Measurements from ENCODE around the gene B3GALT2. TPM values are rescaled to one million over a fixed set of nuclear protein-coding genes. Genes with fewer than 3 reads are reported as not detected.

B3GALT2 gene
- total RNA-seq, 1 experiment from 2014 or later: not detected

DNA sequence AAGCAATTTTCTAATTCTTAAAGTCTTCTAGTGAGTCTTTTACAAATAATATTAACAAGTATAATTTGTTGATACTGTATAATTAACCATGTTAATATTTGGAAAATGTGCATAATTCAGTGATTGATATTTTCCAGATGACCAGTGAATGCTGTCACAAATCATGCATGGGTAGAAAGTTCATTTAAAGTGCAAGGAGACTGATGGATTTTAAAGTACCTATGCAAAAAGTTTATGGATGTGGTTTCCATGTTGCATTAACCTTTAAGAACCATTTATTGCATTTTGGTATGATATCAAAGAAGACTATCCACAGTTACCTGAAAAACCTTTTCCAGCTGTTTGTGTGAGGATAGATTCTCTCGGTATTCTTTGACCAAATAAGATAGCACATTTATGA lies 41.4 kb downstream of the B3GALT2 start:
- Mint-ChIP-seq H3K9me3 (ENCODE audit: unreplicated experiment) (no peaks in the 10 kb centered on the region), H3K27me3 (ENCODE audit: insufficient read depth, unreplicated experiment) (no peaks in the 10 kb centered on the region), H3K27ac (ENCODE audit: unreplicated experiment) (no peak overlapping the region), H3K36me3 (ENCODE audit: insufficient read depth, unreplicated experiment) (peaks cover 29% of the 10 kb centered on the region), H3K4me1 (ENCODE audit: low read depth, unreplicated experiment) (no peaks in the 10 kb centered on the region), H3K4me3 (ENCODE audit: unreplicated experiment) (no peak overlapping the region)
- intact Hi-C loops (cut with micrococcal nuclease; ENCODE audit: unreplicated experiment): loop anchor here (5.0 kb wide), 1 partner anchor 1152 kb away; no protein-coding TSS in a partner anchor
- ChIA-PET CTCF (no interaction called here), POLR2A (no interaction called here)
- no TSS peak for BruUV-seq (replicated peaks)
- DNase-seq: no peak
- TF ChIP-seq, protein P1, sequence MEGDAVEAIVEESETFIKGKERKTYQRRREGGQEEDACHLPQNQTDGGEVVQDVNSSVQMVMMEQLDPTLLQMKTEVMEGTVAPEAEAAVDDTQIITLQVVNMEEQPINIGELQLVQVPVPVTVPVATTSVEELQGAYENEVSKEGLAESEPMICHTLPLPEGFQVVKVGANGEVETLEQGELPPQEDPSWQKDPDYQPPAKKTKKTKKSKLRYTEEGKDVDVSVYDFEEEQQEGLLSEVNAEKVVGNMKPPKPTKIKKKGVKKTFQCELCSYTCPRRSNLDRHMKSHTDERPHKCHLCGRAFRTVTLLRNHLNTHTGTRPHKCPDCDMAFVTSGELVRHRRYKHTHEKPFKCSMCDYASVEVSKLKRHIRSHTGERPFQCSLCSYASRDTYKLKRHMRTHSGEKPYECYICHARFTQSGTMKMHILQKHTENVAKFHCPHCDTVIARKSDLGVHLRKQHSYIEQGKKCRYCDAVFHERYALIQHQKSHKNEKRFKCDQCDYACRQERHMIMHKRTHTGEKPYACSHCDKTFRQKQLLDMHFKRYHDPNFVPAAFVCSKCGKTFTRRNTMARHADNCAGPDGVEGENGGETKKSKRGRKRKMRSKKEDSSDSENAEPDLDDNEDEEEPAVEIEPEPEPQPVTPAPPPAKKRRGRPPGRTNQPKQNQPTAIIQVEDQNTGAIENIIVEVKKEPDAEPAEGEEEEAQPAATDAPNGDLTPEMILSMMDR (IDR thresholded peaks at IDR 0.05; ENCODE audit: insufficient read depth in 1 of 2, low read depth in 1 of 2, low read length in 1 of 2, severe bottlenecking in 1 of 2, unreplicated experiment in 1 of 2): no peak
- Histone ChIP-seq H3K36me3 (ENCODE audit: control insufficient read depth, insufficient read depth, low read length) (no peaks in the 10 kb centered on the region; the same call in 1 of the 2 replicates), H3K4me3 (ENCODE audit: low read depth, low read length) (no peak overlapping the region), H3K27me3 (replicated peaks; ENCODE audit: control insufficient read depth, insufficient read depth, low read length) (no peaks in the 10 kb centered on the region), H3K4me1 (no peaks in the 10 kb centered on the region), H3K9me3 (no peaks in the 10 kb centered on the region)

DNA sequence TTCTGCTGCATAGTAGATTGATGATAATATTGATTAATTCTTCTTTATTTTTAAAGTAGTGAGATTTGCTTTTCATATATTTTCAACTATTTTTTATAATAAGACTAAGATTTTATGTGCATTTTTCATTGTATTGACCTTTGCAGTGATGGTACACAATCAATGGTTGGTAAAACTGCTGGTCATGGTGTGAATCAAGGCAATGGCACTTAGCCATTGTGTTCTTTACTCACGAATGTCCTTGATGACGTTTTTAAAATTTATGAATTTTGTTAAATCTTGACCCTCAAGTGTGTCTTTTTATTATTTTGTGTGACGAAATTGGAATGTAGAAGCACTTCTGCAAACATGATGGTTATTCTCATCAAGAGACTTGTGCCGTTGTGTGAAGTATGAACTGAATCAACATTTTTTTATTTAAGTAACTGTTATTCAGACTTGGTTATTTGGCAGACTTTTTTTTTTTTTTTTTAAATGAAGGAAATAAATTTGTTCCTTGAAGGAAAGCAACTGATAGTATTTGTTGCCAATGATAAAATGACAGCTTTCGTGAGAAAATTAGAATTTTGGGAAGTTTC lies 42.0 kb downstream of the B3GALT2 start:
- Histone ChIP-seq H3K27me3 (replicated peaks; ENCODE audit: control insufficient read depth, insufficient read depth, low read length) (no peaks in the 10 kb centered on the region), H3K4me3 (ENCODE audit: low read depth, low read length) (no peak overlapping the region), H3K36me3 (ENCODE audit: control insufficient read depth, insufficient read depth, low read length) (no peaks in the 10 kb centered on the region; the same call in 1 of the 2 replicates), H3K9me3 (no peaks in the 10 kb centered on the region), H3K4me1 (no peaks in the 10 kb centered on the region)
- no TSS peak for BruUV-seq (replicated peaks)
- TF ChIP-seq, protein P1 (IDR thresholded peaks at IDR 0.05; ENCODE audit: insufficient read depth in 1 of 2, low read depth in 1 of 2, low read length in 1 of 2, severe bottlenecking in 1 of 2, unreplicated experiment in 1 of 2): no peak
- Mint-ChIP-seq H3K27ac (ENCODE audit: unreplicated experiment) (no peak overlapping the region), H3K27me3 (ENCODE audit: insufficient read depth, unreplicated experiment) (no peaks in the 10 kb centered on the region), H3K4me3 (ENCODE audit: unreplicated experiment) (no peak overlapping the region), H3K9me3 (ENCODE audit: unreplicated experiment) (no peaks in the 10 kb centered on the region), H3K4me1 (ENCODE audit: low read depth, unreplicated experiment) (no peaks in the 10 kb centered on the region), H3K36me3 (ENCODE audit: insufficient read depth, unreplicated experiment) (peaks cover 35% of the 10 kb centered on the region)
- intact Hi-C loops (cut with micrococcal nuclease; ENCODE audit: unreplicated experiment): loop anchor here (5.0 kb wide), 1 partner anchor 1153 kb away; no protein-coding TSS in a partner anchor
- ChIA-PET POLR2A (no interaction called here), CTCF (no interaction called here)
- DNase-seq: no peak

DNA sequence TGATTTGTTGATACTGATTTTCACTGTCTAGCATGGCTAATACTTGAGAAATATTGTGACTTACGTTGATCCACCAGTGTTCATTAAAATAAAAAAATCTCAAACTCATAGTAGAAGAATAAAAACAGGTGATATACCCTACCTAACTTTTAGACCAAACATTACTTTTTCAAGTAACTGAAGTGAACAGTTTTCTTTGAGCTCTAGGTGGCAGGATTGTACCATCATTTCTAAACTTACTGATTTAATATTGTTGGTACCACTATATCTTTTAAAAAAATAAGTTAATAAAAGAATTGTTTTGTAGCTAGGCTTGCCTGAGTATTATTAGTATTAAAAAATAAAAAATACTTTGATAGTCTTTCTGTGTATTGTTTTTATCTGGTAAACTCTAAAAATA lies 43.1 kb downstream of the B3GALT2 start:
- H3K9me3 Mint-ChIP-seq (ENCODE audit: unreplicated experiment): no peaks in the 10 kb centered on the region
- intact Hi-C loops (cut with micrococcal nuclease; ENCODE audit: unreplicated experiment): loop anchor here (5.0 kb wide), 1 partner anchor 1154 kb away; no protein-coding TSS in a partner anchor
- no peak overlapping the region for H3K27ac Mint-ChIP-seq (ENCODE audit: unreplicated experiment)
- no peaks in the 10 kb centered on the region; the same call in 1 of the 2 replicates for H3K36me3 ChIP-seq (ENCODE audit: control insufficient read depth, insufficient read depth, low read length)
- H3K4me3 ChIP-seq (ENCODE audit: low read depth, low read length): no peak overlapping the region
- H3K4me1 ChIP-seq: no peaks in the 10 kb centered on the region
- no peaks in the 10 kb centered on the region for H3K9me3 ChIP-seq
- peaks cover 39% of the 10 kb centered on the region for H3K36me3 Mint-ChIP-seq (ENCODE audit: insufficient read depth, unreplicated experiment)
- ChIA-PET CTCF (no interaction called here), POLR2A (no interaction called here)
- no TSS peak for BruUV-seq (replicated peaks)
- H3K27me3 ChIP-seq (replicated peaks; ENCODE audit: control insufficient read depth, insufficient read depth, low read length): no peaks in the 10 kb centered on the region
- DNase-seq: no peak
- no peak overlapping the region for H3K4me3 Mint-ChIP-seq (ENCODE audit: unreplicated experiment)
- TF ChIP-seq, protein P1 (IDR thresholded peaks at IDR 0.05; ENCODE audit: insufficient read depth in 1 of 2, low read depth in 1 of 2, low read length in 1 of 2, severe bottlenecking in 1 of 2, unreplicated experiment in 1 of 2): peak in 1 of 2 experiments; percentile 20
- H3K27me3 Mint-ChIP-seq (ENCODE audit: insufficient read depth, unreplicated experiment): no peaks in the 10 kb centered on the region
- H3K4me1 Mint-ChIP-seq (ENCODE audit: low read depth, unreplicated experiment): no peaks in the 10 kb centered on the region

Measured in Caco-2 (cell line).